ENCODE measurements around the gene BBS4. TPM values are rescaled to one million over a fixed set of nuclear protein-coding genes. Genes with fewer than 3 reads are reported as not detected.

The BBS4 gene
- polyA plus RNA-seq, 1 donor from 2014 or later, result 9.2 TPM

DNA sequence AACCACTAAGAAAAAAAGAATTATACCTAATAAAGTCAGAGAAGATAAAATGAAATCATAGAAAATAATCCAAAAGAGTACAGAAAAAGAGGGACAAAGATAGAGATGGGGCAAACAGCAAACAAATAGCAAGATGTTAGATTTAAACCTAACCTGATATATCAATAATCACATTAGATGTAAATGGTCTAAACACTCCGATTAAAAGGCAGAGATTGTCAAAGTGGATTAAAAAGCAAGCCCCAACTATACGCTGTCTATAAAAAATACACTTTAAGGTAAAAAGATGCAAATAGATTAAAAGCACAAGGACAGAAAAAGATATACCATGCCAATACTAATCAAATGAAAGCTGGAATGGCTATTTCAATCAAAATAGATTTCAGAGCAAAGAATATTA lies 80.8 kb downstream of the BBS4 start:
- H3K27ac Mint-ChIP-seq, result no peak overlapping the region
- peaks cover 31% of the 10 kb centered on the region for H3K36me3 Mint-ChIP-seq

DNA sequence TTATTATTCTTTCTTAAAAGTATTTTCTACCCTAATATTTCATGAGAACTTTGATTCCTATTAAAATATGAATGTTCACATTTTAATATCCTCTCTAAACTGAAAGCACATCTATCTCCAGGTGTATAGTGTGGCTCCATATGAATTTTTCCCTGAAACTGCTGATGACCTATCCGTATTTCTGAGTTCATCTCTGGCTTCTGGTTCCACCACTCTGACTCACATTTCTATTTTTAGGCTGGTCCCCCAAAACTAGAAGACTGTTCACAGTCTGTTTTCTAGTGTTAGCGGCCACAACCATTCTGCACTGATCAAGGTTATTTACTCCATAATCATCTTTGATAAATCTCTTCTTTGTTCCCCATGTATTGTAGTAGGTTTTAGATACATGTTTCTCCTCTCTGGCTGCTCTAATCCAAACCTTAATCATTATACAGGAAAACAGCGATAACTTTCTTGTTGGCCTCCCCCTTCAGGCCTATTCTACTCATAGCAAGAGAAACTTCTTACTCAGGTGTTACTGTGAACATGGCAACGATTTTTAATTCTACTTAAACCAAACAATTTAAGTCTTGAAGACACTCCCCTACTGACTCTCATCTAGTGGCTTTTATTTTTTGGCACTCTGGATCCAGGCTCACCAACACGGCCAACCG lies 84.8 kb downstream of the BBS4 start:
- Mint-ChIP-seq H3K4me3 (peak overlapping the region in 1 of 4 donors; percentile 4), H3K9me3 (peaks cover 4 to 10% (median 8%) of the 10 kb centered on the region in 3 donors), H3K4me1 (peaks cover 19 to 33% (median 29%) of the 10 kb centered on the region in 3 donors), H3K27ac (peak overlapping the region in 2 of 3 donors; percentile 34 to 72), H3K27me3 (no peaks in the 10 kb centered on the region), H3K36me3 (peaks cover 27% of the 10 kb centered on the region)

More for the DNA sequence above, 80.8 kb downstream of the BBS4 start:
- Mint-ChIP-seq H3K9me3 (peaks cover 4 to 10% (median 8%) of the 10 kb centered on the region in 3 donors), H3K4me3 (no peak overlapping the region), H3K27me3 (no peaks in the 10 kb centered on the region), H3K4me1 (peaks cover 5 to 14% (median 6%) of the 10 kb centered on the region in 3 donors)

- H3K4me1 Mint-ChIP-seq, result peaks cover 24 to 39% (median 34%) of the 10 kb centered on the region in 3 donors
- no peak overlapping the region for H3K4me3 Mint-ChIP-seq
- peaks cover 2 to 10% (median 8%) of the 10 kb centered on the region in 3 donors for H3K9me3 Mint-ChIP-seq
- H3K36me3 Mint-ChIP-seq, result peaks cover 25% of the 10 kb centered on the region
- H3K27ac Mint-ChIP-seq, result no peak overlapping the region
- H3K27me3 Mint-ChIP-seq, result no peaks in the 10 kb centered on the region
Measured at GRCh38 chr15:72771329-72771725, 85.3 kb downstream of the BBS4 start.

- no peaks in the 10 kb centered on the region for H3K9me3 Mint-ChIP-seq
- H3K27me3 Mint-ChIP-seq, result no peaks in the 10 kb centered on the region
- peaks cover 42 to 60% (median 43%) of the 10 kb centered on the region in 3 donors for H3K4me1 Mint-ChIP-seq
- peak overlapping the region in 2 of 4 donors; percentile 63 to 87 for H3K4me3 Mint-ChIP-seq
- peak overlapping the region; percentile 1 to 57 (median 28) for H3K27ac Mint-ChIP-seq
- peaks cover 16% of the 10 kb centered on the region for H3K36me3 Mint-ChIP-seq
Measured at GRCh38 chr15:72774696-72775383, 88.8 kb downstream of the BBS4 start.

DNA sequence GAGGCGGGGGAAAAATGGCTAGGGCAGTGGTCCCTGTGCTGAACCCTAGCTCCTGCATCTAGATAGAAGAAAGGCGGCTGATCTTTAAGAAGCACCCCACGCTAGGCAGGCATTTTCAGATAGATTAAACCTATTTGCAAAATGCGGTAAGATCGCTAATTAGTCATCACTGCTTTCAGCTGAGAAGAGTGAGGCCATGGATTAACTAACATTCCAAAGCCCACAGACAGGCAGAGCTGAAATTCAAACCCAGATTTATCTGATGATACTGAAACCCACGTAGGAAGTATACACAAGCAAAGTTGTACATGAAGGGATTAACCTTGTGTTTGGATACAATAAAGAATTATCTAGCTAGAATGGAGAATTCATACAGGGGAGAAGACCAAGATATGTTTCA lies 92.8 kb downstream of the BBS4 start:
- Mint-ChIP-seq H3K4me3 (peak overlapping the region in 1 of 4 donors; percentile 24), H3K9me3 (no peaks in the 10 kb centered on the region), H3K27me3 (no peaks in the 10 kb centered on the region), H3K36me3 (peaks cover 18% of the 10 kb centered on the region), H3K4me1 (peaks cover 42 to 68% (median 57%) of the 10 kb centered on the region in 3 donors), H3K27ac (peak overlapping the region in 2 of 3 donors; percentile 16 to 43)

GRCh38 chr15:72781631-72782030 lies 95.6 kb downstream of the BBS4 start:
- Mint-ChIP-seq H3K4me1 (peaks cover 23 to 49% (median 40%) of the 10 kb centered on the region in 3 donors), H3K36me3 (peaks cover 18% of the 10 kb centered on the region), H3K27me3 (no peaks in the 10 kb centered on the region), H3K4me3 (peak overlapping the region; percentile 56 to 99 (median 82)), H3K9me3 (no peaks in the 10 kb centered on the region), H3K27ac (peak overlapping the region; percentile 8 to 47 (median 23))

DNA sequence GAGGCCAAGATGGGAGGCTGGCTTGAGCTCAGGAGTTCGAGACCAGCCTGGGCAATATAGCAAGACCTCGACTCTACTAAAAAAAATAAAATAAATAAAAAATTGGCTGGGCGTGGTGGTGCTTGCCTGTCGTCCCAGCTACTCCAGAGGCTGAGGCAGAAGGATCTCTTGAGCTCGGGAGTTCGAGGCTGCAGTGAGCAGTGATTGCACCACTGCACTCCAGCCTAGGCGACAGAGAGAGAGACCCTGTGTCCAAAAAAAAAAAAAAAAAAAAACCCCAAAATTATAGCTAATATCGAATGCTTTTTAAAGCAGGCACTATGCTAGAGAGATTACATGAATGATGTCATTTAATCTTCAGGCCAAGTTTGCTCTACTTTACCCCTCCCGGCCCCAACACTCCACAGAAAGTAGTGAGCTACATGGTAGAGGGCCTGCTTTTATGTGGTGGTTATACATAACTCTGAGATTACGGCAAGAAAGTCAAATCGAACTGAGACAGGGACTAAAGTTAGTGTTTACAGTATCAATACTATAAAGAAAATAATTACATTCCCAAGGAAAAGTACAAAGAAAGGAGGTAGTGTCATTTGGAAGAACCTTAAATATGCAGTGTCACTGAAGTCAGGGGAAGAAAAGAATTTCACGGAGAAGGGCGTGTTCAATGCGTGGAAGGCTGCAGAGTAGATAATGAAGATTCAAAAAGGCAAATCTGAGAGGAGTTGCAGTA lies 96.4 kb downstream of the BBS4 start:
- H3K27me3 Mint-ChIP-seq, result no peaks in the 10 kb centered on the region
- H3K4me1 Mint-ChIP-seq, result peaks cover 20 to 45% (median 36%) of the 10 kb centered on the region in 3 donors
- no peaks in the 10 kb centered on the region for H3K9me3 Mint-ChIP-seq
- H3K36me3 Mint-ChIP-seq, result peaks cover 18% of the 10 kb centered on the region
- peak overlapping the region; percentile 89 to 100 (median 93) for H3K27ac Mint-ChIP-seq
- H3K4me3 Mint-ChIP-seq, result peak overlapping the region; percentile 87 to 99 (median 96)

DNA sequence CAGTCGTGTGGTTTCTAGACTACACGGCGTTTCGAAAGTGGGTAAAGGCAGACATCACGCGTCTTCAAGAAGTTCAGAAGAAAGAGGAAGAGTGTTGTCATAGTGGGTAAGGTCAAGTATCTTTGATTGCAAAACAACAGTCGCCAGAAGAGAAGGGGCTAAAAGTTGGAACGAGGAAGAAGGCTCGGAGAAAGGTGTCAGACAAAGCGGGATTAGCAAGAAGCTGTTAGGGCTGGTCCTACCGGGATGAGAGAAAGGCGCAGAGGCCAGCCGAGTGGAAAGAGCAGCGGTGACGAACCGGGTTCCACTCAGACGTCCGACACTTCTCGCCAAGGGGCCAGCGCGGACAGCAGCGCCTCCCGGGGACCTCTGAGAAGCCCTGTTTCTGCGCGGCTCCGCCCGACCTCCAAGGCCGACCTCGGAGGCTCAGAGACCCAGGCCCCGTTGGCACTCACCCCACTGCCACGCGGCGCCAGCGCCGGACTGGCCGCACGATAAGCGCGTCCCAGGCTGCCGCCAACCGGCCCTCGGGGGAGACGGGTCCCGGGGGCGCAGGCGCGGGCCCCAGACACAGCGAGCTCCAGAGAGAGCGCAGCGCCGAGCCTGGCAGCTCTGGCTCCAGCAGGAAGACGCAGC lies 97.1 kb downstream of the BBS4 start:
- peaks cover 16% of the 10 kb centered on the region for H3K36me3 Mint-ChIP-seq
- H3K27ac Mint-ChIP-seq, result peak overlapping the region; percentile 89 to 100 (median 98)
- H3K4me1 Mint-ChIP-seq, result peaks cover 20 to 44% (median 34%) of the 10 kb centered on the region in 3 donors
- H3K27me3 Mint-ChIP-seq, result no peaks in the 10 kb centered on the region
- H3K9me3 Mint-ChIP-seq, result no peaks in the 10 kb centered on the region
- H3K4me3 Mint-ChIP-seq, result peak overlapping the region; percentile 92 to 99 (median 97)

DNA sequence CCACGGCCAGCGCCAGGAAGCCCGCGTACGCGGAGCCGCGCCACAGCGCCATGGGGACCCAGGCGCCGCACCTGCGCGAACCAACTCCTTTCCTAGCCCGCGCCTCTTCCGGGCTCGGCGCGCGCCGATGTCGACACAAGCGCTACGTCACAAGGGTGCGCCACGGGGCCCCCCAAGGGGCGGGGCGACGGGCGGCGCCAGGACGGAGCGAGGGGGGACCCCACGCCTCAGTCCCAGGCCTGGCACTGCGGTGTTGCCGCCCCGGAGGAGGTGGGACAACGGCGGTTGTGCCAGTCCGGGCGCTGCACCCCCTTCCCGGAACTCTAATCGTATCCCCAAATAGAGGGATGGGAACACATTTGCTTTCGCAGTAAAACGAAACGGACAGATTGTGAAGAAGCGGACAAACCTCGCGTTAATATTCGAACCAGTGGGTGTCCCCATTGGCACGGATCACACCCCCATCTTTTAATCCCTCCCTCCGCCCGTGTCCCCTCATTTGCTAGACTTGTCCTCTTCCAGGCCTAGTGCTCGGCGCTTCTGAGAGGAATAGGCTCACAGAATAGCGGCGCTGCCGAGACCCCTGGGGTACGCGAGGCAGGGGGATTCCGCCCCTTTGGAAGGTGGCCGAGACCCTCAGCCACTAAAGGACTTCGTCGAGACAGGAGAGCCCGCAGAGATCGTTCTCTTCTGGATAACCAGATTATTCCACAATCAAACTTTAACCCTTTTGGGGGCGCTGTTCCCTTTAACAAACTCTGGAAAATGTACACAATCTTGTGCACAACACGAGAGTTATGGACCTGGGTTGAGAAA lies 97.8 kb downstream of the BBS4 start, which contains the start of gene ADPGK:
ADPGK (minus strand) TSS at position 119 of the 816 bp plus-strand sequence; CDS start at position 52, 67 bp downstream.
- H3K27ac Mint-ChIP-seq, result peak within 1 kb of the TSS; percentile 96 to 100 (median 98)
- peak within 1 kb of the TSS; percentile 92 to 99 (median 97) for H3K4me3 Mint-ChIP-seq
- H3K36me3 Mint-ChIP-seq, result peaks cover 11% of the 10 kb centered on the region
- H3K27me3 Mint-ChIP-seq, result no peaks in the 10 kb centered on the region
- H3K4me1 Mint-ChIP-seq, result peaks cover 20 to 37% (median 28%) of the 10 kb centered on the region in 3 donors
- no peaks in the 10 kb centered on the region for H3K9me3 Mint-ChIP-seq

GRCh38 chr15:72784456-72784876 lies 98.5 kb downstream of the BBS4 start:
- peak overlapping the region; percentile 92 to 99 (median 97) for H3K4me3 Mint-ChIP-seq

DNA sequence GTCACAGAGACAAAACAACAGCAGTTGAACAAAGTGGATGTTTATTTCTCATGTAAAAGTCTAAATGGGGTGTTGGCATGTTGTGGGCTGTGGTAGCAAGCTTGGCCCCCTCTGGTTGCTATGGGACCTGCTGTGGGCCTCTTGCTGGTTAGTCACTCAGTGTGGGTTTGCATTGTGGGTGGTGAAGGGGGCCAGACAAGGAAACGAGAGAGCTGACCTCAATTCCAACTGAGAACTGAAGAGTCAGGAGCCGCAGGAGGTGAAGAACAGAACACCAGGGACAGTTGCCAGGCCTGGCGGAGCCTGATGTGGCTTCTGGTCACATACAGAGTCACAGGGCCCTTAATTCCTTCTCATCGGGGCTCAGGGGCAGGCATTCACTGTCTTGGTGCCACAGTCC lies 99.4 kb downstream of the BBS4 start:
- H3K9me3 Mint-ChIP-seq, result no peaks in the 10 kb centered on the region
- H3K4me1 Mint-ChIP-seq, result peaks cover 13 to 27% (median 22%) of the 10 kb centered on the region in 3 donors
- peak overlapping the region in 2 of 3 donors; percentile 96 to 98 for H3K27ac Mint-ChIP-seq
- H3K36me3 Mint-ChIP-seq, result peaks cover 6% of the 10 kb centered on the region
- no peaks in the 10 kb centered on the region for H3K27me3 Mint-ChIP-seq
- H3K4me3 Mint-ChIP-seq, result peak overlapping the region in 2 of 4 donors; percentile 13 to 17

More at GRCh38 chr15:72784456-72784876, 98.5 kb downstream of the BBS4 start:
- H3K27me3 Mint-ChIP-seq, result no peaks in the 10 kb centered on the region
- peaks cover 20 to 34% (median 28%) of the 10 kb centered on the region in 3 donors for H3K4me1 Mint-ChIP-seq
- peak overlapping the region; percentile 96 to 100 (median 98) for H3K27ac Mint-ChIP-seq
- H3K36me3 Mint-ChIP-seq, result peaks cover 11% of the 10 kb centered on the region
- no peaks in the 10 kb centered on the region for H3K9me3 Mint-ChIP-seq

DNA sequence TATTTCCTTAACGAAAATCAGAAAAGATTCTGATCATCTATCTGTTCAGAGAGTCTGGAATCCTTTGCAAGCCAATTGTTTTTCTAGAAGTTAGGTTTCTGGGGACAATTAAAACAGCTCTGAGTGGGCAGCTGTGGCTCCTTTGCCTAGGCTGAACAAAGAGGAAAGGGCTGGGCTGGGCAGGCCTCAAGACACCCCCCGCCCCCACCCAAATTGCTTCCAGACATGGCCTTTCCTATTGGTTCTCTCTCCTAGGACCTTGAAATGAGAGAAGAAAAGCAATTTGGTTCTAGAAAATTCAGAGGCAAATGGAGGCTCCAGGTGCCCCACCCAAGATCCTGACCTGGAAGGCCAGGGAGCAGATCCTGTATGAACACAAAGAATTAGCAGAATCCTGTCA lies 99.8 kb downstream of the BBS4 start:
- peaks cover 4% of the 10 kb centered on the region for H3K36me3 Mint-ChIP-seq
- no peak overlapping the region for H3K27ac Mint-ChIP-seq
- no peaks in the 10 kb centered on the region for H3K9me3 Mint-ChIP-seq
- no peaks in the 10 kb centered on the region for H3K27me3 Mint-ChIP-seq
- peaks cover 13 to 25% (median 19%) of the 10 kb centered on the region in 3 donors for H3K4me1 Mint-ChIP-seq
- H3K4me3 Mint-ChIP-seq, result no peak overlapping the region

GRCh38 chr15:72786242-72786641 lies 100.2 kb downstream of the BBS4 start:
- no peaks in the 10 kb centered on the region for H3K27me3 Mint-ChIP-seq
- peaks cover 9 to 21% (median 15%) of the 10 kb centered on the region in 3 donors for H3K4me1 Mint-ChIP-seq
- H3K27ac Mint-ChIP-seq, result no peak overlapping the region
- no peaks in the 10 kb centered on the region for H3K9me3 Mint-ChIP-seq
- H3K36me3 Mint-ChIP-seq, result peaks cover under 1% of the 10 kb centered on the region
- no peak overlapping the region for H3K4me3 Mint-ChIP-seq
